Activated B cell treated with CpG ODN at 0.5 μM for 24 hours (primary cell): ENCODE results near the gene MYH11. TPM values are rescaled to one million over a fixed set of nuclear protein-coding genes. Genes with fewer than 3 reads are reported as not detected.
"Not testable (repeated sequence)": the region's sequence is repeated elsewhere in the genome, so short reads cannot be mapped to it uniquely, and the experiment has no call there.

ENCODE experiments used
- ATAC-seq: fragments of 200-7000 bp; cut with Tn5 transposase; one replicate; pipeline ENCODE4 v1.10.0; 2021; ENCODE audit warnings: low read depth, mild to moderate bottlenecking, moderate library complexity
- CTCF ChIA-PET: fragments of 350-600 bp; sonication (Branson Sonifier 250); formaldehyde crosslinking; loops from one replicate; lab custom pipeline; 2021; ENCODE audit warnings: antibody characterized with exemption; lab: Charles Lee
- POLR2A ChIA-PET: fragments of 350-600 bp; sonication (Branson Sonifier 250); formaldehyde crosslinking; loops from one replicate; lab custom pipeline; 2021; ENCODE audit warnings: antibody characterized with exemption; lab: Charles Lee
- DNase-seq: peaks from one replicate; pipeline ENCODE4 v3.0.0; 2022
- H3K27ac Mint-ChIP-seq: one replicate; pipeline ENCODE4 v1.8.0; 2020; ENCODE audit warnings: mixed read lengths
- H3K27me3 Mint-ChIP-seq: one replicate; pipeline ENCODE4 v1.8.0; 2021; ENCODE audit warnings: mixed read lengths
- H3K36me3 Mint-ChIP-seq: one replicate; pipeline ENCODE4 v1.8.0; 2021; ENCODE audit warnings: low read depth, mixed read lengths
- H3K4me1 Mint-ChIP-seq: one replicate; pipeline ENCODE4 v1.8.0; 2021; ENCODE audit warnings: mixed read lengths
- H3K4me3 Mint-ChIP-seq: one replicate; pipeline ENCODE4 v1.8.0; 2020; ENCODE audit warnings: mild to moderate bottlenecking, mixed read lengths
- H3K9me3 Mint-ChIP-seq: one replicate; pipeline ENCODE4 v1.8.0; 2020; ENCODE audit warnings: mixed read lengths
- CTCF ChIP-seq: fragments of 200-600 bp; IDR thresholded peaks from one replicate; pipeline ENCODE4 v1.8.0; 2022; ENCODE audit warnings: antibody characterized with exemption, mild to moderate bottlenecking
- intact Hi-C: fragments of 100-400 bp; cut with micrococcal nuclease; formaldehyde crosslinking; loops from one replicate; pipeline ENCODE4 v1.15.1; 2024
- total RNA-seq: library from RNA; stranded (reverse); gene quantifications from 2 replicates; pipeline ENCODE4 v1.2.3, GENCODE V29; 2022

MYH11 gene
- total RNA-seq, 1 donor from 2014 or later: 0.58 TPM

GRCh38 chr16:15847611-15848175 lies 9.1 kb downstream of the MYH11 start:
- Mint-ChIP-seq H3K27me3 (peaks cover 5% of the 10 kb centered on the region), H3K27ac (no peak overlapping the region), H3K9me3 (no peaks in the 10 kb centered on the region), H3K4me1 (no peaks in the 10 kb centered on the region), H3K36me3 (no peaks in the 10 kb centered on the region), H3K4me3 (no peak overlapping the region)
- ChIA-PET CTCF (no interaction called here), POLR2A (interaction anchor here (0.7 kb wide), 1 partner anchor 10 kb away, joined by 4 read pairs; no protein-coding TSS in a partner anchor)
- ATAC-seq: no peak
- TF ChIP-seq CTCF: no peak
- DNase-seq: no peak
- intact Hi-C loops: no loop called here

GRCh38 chr16:15846510-15846909 lies 10.3 kb downstream of the MYH11 start:
- peaks cover 5% of the 10 kb centered on the region for H3K27me3 Mint-ChIP-seq
- TF ChIP-seq CTCF: no peak
- no peaks in the 10 kb centered on the region for H3K36me3 Mint-ChIP-seq
- no peaks in the 10 kb centered on the region for H3K4me1 Mint-ChIP-seq
- ChIA-PET CTCF (no interaction called here), POLR2A (no interaction called here)
- no peak for DNase-seq
- no peak for ATAC-seq
- no peak overlapping the region for H3K4me3 Mint-ChIP-seq
- H3K27ac Mint-ChIP-seq: no peak overlapping the region
- intact Hi-C loops: no loop called here
- H3K9me3 Mint-ChIP-seq: no peaks in the 10 kb centered on the region

DNA sequence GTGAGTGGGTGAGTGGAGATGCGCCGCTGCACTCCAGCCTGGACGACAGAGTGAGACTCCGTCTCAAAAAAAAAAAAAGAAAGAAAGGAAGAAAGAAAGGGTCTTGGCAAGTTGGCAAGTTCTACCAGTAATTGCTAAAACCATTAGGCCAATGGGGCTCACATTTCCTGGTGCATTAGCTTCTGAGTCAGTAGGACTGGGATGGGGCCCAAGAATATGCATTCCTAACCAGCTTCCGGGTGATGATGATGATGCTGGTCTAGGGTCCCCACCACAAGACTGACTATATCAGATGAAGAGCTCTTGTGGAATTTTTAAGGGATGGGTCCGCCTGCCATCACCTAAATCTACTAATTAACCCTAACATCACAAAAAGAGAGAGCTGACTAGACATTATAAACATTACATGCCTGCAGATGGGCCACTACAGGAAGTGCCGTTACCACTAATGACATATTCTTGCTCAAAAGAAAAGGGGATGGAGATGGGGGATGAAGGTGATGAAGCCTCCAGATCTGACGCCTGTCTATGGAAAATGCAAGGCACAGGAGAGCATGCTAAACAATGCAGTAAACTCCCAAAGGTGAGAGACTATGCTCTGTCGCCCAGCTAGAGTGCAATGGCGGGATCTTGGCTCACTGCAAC lies 13.1 kb downstream of the MYH11 start:
- Mint-ChIP-seq H3K27ac (no peak overlapping the region), H3K4me1 (no peaks in the 10 kb centered on the region), H3K27me3 (peaks cover 3% of the 10 kb centered on the region), H3K4me3 (no peak overlapping the region), H3K9me3 (no peaks in the 10 kb centered on the region), H3K36me3 (no peaks in the 10 kb centered on the region)
- ATAC-seq (no peak), DNase-seq (no peak)
- ChIA-PET CTCF (no interaction called here), POLR2A (no interaction called here)
- intact Hi-C loops: no loop called here
- no peak for TF ChIP-seq CTCF

DNA sequence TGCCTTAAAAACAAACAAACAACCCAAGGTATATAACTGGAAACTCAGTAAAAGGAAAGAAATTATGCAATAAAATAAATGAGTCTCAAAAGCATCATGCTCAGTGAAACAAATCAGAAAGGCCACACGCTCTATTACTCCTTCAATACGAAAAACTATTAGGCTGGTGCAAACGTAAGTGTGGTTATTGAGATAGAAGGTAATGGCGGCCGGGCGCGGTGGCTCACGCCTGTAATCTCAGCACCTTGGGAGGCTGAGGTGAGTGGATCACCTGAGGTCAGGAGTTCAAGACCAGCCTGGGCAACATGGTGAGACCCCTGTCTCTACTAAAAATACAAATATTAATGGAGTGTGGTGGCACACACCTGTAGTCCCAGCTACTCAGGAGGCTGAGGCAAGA lies 17.6 kb downstream of the MYH11 start:
- H3K27ac Mint-ChIP-seq, H3K27me3 Mint-ChIP-seq, H3K9me3 Mint-ChIP-seq, DNase-seq, POLR2A ChIA-PET, H3K36me3 Mint-ChIP-seq, H3K4me3 Mint-ChIP-seq, intact Hi-C loops, CTCF ChIA-PET, H3K4me1 Mint-ChIP-seq, ATAC-seq: not testable (repeated sequence)

GRCh38 chr16:15837761-15838160 lies 19.1 kb downstream of the MYH11 start:
- no peaks in the 10 kb centered on the region for H3K9me3 Mint-ChIP-seq
- H3K4me1 Mint-ChIP-seq: no peaks in the 10 kb centered on the region
- TF ChIP-seq CTCF: no peak
- POLR2A ChIA-PET: interaction anchor here (0.6 to 0.7 kb wide), 2 partner anchors 9 to 11 kb away, joined by 3 to 4 read pairs; no protein-coding TSS in a partner anchor
- DNase-seq (no peak), ATAC-seq (no peak)
- CTCF ChIA-PET: no interaction called here
- intact Hi-C loops: no loop called here
- no peaks in the 10 kb centered on the region for H3K27me3 Mint-ChIP-seq
- H3K4me3 Mint-ChIP-seq: no peak overlapping the region
- H3K27ac Mint-ChIP-seq: no peak overlapping the region
- H3K36me3 Mint-ChIP-seq: no peaks in the 10 kb centered on the region
